Uterus (tissue), 4 donors: ENCODE data around the gene ZNF594. TPM values are rescaled to one million over a fixed set of nuclear protein-coding genes. Genes with fewer than 3 reads are reported as not detected.

ENCODE experiments used
- DNase-seq, 2 donors: peaks; one replicate each; pipeline ENCODE4 v3.0.0-alpha.2; 2019 to 2020
- H3K27ac ChIP-seq, 2 donors: fragments of 200-600 bp; sonication (generic); 1 replicate in 1 of 2; 2 replicates in 1 of 2; pipeline ENCODE4 v1.5.1; 2016 to 2018
- H3K27me3 ChIP-seq, 2 donors: fragments of 200-600 bp; sonication (generic); one replicate each; pipeline ENCODE4 v1.5.1; 2018 to 2019; ENCODE audit warnings: control low read depth in 1 of 2
- H3K36me3 ChIP-seq, 2 donors: fragments of 200-600 bp; sonication (generic); one replicate each; pipeline ENCODE4 v1.5.1; 2019; ENCODE audit warnings: control low read depth in 1 of 2
- H3K4me1 ChIP-seq, 2 donors: fragments of 200-600 bp; sonication (generic); one replicate each; pipeline ENCODE4 v1.5.1; 2018 to 2019; ENCODE audit warnings: control low read depth in 1 of 2
- H3K4me3 ChIP-seq, 2 donors: fragments of 200-600 bp; sonication (generic); 1 replicate in 1 of 2; 2 replicates in 1 of 2; pipeline ENCODE4 v1.5.1; 2018 to 2019; ENCODE audit warnings: mild to moderate bottlenecking in 1 of 2
- H3K9me3 ChIP-seq, 2 donors: fragments of 200-600 bp; sonication (generic); one replicate each; pipeline ENCODE4 v1.5.1; 2019; ENCODE audit warnings: control low read depth in 1 of 2
- CTCF ChIP-seq, 4 experiments: fragments of 200-600 bp in 2 of 4; fragments of 450-650 bp in 2 of 4; sonication (generic) in 2 of 4; IDR thresholded peaks; one replicate each; pipeline ENCODE4 v1.5.1; 2016 to 2019; ENCODE audit warnings: antibody characterized with exemption in 4 of 4, mild to moderate bottlenecking in 2 of 4, moderate library complexity in 1 of 4
- POLR2A ChIP-seq, 2 donors: fragments of 450-650 bp; IDR thresholded peaks; one replicate each; pipeline ENCODE4 v1.6.1; 2016; ENCODE audit warnings: antibody characterized with exemption in 2 of 2, mild to moderate bottlenecking in 1 of 2, moderate library complexity in 1 of 2
- intact Hi-C: fragments of 100-400 bp; cut with DNase I; formaldehyde crosslinking; loops from one replicate; pipeline ENCODE4 v1.15.1; 2023; ENCODE audit warnings: low total_unique reads
- total RNA-seq, 4 donors: library from RNA; depleted of rRNA in 3 of 4; stranded (reverse); fragments of >200 nt in 3 of 4; gene quantifications; one replicate each; pipeline versions ENCODE4 v1.1.0 to v1.2.4, GENCODE V29; 2014 to 2023
- donor health status: DM: yes; HTN: yes; CAD: no.

ZNF594 gene
- total RNA-seq, 4 donors from 2014 or later, result 7.9 to 43.3 (median 14.3) TPM

GRCh38 chr17:5200360-5200759, 8.7 kb upstream of the ZNF594 start:
- Histone ChIP-seq H3K9me3 (no peaks in the 10 kb centered on the region), H3K27ac (no peak overlapping the region), H3K4me1 (no peaks in the 10 kb centered on the region), H3K4me3 (no peak overlapping the region), H3K27me3 (no peaks in the 10 kb centered on the region), H3K36me3 (no peaks in the 10 kb centered on the region)
- intact Hi-C loops, result no loop called here
- TF ChIP-seq CTCF (IDR thresholded peaks at IDR 0.05), result no peak
- no peak for TF ChIP-seq POLR2A (IDR thresholded peaks at IDR 0.05)
- DNase-seq, result no peak

GRCh38 chr17:5198472-5198871, 6.8 kb upstream of the ZNF594 start:
- no peak overlapping the region for H3K27ac ChIP-seq
- TF ChIP-seq POLR2A (IDR thresholded peaks at IDR 0.05) (no peak), CTCF (IDR thresholded peaks at IDR 0.05) (no peak)
- H3K4me1 ChIP-seq, result no peaks in the 10 kb centered on the region
- intact Hi-C loops, result no loop called here
- no peaks in the 10 kb centered on the region for H3K9me3 ChIP-seq
- no peak for DNase-seq
- H3K4me3 ChIP-seq, result no peak overlapping the region
- no peaks in the 10 kb centered on the region for H3K36me3 ChIP-seq
- H3K27me3 ChIP-seq, result no peaks in the 10 kb centered on the region

GRCh38 chr17:5194346-5194745, 2.7 kb upstream of the ZNF594 start:
- DNase-seq, result no peak
- no peaks in the 10 kb centered on the region for H3K27me3 ChIP-seq
- H3K27ac ChIP-seq, result no peak overlapping the region
- TF ChIP-seq CTCF (IDR thresholded peaks at IDR 0.05) (no peak), POLR2A (IDR thresholded peaks at IDR 0.05) (no peak)
- no peaks in the 10 kb centered on the region for H3K36me3 ChIP-seq
- intact Hi-C loops, result no loop called here
- H3K9me3 ChIP-seq, result peaks cover 0 to 4% of the 10 kb centered on the region in 2 donors
- H3K4me3 ChIP-seq, result no peak overlapping the region
- H3K4me1 ChIP-seq, result peaks cover 0 to 6% of the 10 kb centered on the region in 2 donors

GRCh38 chr17:5184288-5184687, 7.4 kb downstream of the ZNF594 start:
- H3K9me3 ChIP-seq, result peaks cover 4 to 88% of the 10 kb centered on the region in 2 donors
- H3K36me3 ChIP-seq, result no peaks in the 10 kb centered on the region
- intact Hi-C loops, result no loop called here

GRCh38 chr17:5183410-5183793, 8.3 kb downstream of the ZNF594 start:
- no peaks in the 10 kb centered on the region for H3K27me3 ChIP-seq
- H3K36me3 ChIP-seq, result no peaks in the 10 kb centered on the region
- H3K4me3 ChIP-seq, result no peak overlapping the region
- no peaks in the 10 kb centered on the region for H3K4me1 ChIP-seq
- intact Hi-C loops, result no loop called here
- no peak for DNase-seq
- no peak overlapping the region for H3K27ac ChIP-seq
- peaks cover 4 to 92% of the 10 kb centered on the region in 2 donors for H3K9me3 ChIP-seq
- TF ChIP-seq CTCF (IDR thresholded peaks at IDR 0.05) (no peak), POLR2A (IDR thresholded peaks at IDR 0.05) (no peak)

More at GRCh38 chr17:5184288-5184687, 7.4 kb downstream of the ZNF594 start:
- Histone ChIP-seq H3K4me3 (no peak overlapping the region), H3K27ac (no peak overlapping the region), H3K4me1 (no peaks in the 10 kb centered on the region), H3K27me3 (no peaks in the 10 kb centered on the region)
- no peak for DNase-seq
- no peak for TF ChIP-seq POLR2A (IDR thresholded peaks at IDR 0.05)
- TF ChIP-seq CTCF (IDR thresholded peaks at IDR 0.05), result no peak
